ENCODE results near the gene PFDN1.

Gene PFDN1

GRCh38 chr5:140245926-140246325 lies 57.0 kb downstream of the PFDN1 start:
- no peaks in the 10 kb centered on the region for H3K27me3 ChIP-seq (ENCODE audit: control insufficient read depth, low read length)
- H3K9me3 ChIP-seq (ENCODE audit: control insufficient read depth, insufficient read depth, low read length) = no peaks in the 10 kb centered on the region
- no peak overlapping the region for H3K4me3 ChIP-seq (ENCODE audit: low read length)
- TF ChIP-seq CTCF (IDR thresholded peaks at IDR 0.05; ENCODE audit: low read depth, low read length, poor library complexity, severe bottlenecking) = no peak
- no peak for TF ChIP-seq EZH2phosphoT487 (IDR thresholded peaks at IDR 0.05; ENCODE audit: borderline replicate concordance, low read length)
- H3K9me2 ChIP-seq (replicated peaks; ENCODE audit: control insufficient read depth, low read length) = no peaks in the 10 kb centered on the region
- H3K27ac ChIP-seq (ENCODE audit: low read depth, low read length) = no peak overlapping the region
- no peaks in the 10 kb centered on the region for H3F3A ChIP-seq (ENCODE audit: control insufficient read depth, insufficient read depth)
- no peaks in the 10 kb centered on the region for H4K20me1 ChIP-seq (ENCODE audit: control insufficient read depth, insufficient read depth, low read depth, low read length)
- 0 out of 2 replicates have a peak, but pooled peaks cover 3% of the 10 kb centered on the region for H3K79me2 ChIP-seq (ENCODE audit: control insufficient read depth, low read length)
- H3K36me3 ChIP-seq (ENCODE audit: control insufficient read depth, low read length) = peaks cover 21% of the 10 kb centered on the region
- H3K4me1 ChIP-seq (ENCODE audit: control insufficient read depth, low read length) = peaks cover 29% of the 10 kb centered on the region
- peak overlapping the region; percentile 60 for H3K4me2 ChIP-seq (ENCODE audit: low read length)

GRCh38 chr5:140245341-140245740 lies 57.6 kb downstream of the PFDN1 start:
- Histone ChIP-seq H3K4me2 (ENCODE audit: low read length) (peak overlapping the region; percentile 60), H3K79me2 (ENCODE audit: control insufficient read depth, low read length) (0 out of 2 replicates have a peak, but pooled peaks cover 2% of the 10 kb centered on the region), H3F3A (ENCODE audit: control insufficient read depth, insufficient read depth) (no peaks in the 10 kb centered on the region), H3K27ac (ENCODE audit: low read depth, low read length) (peak overlapping the region; percentile 38; the same call in 1 of the 2 replicates), H3K36me3 (ENCODE audit: control insufficient read depth, low read length) (peaks cover 21% of the 10 kb centered on the region), H4K20me1 (ENCODE audit: control insufficient read depth, insufficient read depth, low read depth, low read length) (no peaks in the 10 kb centered on the region), H3K9me3 (ENCODE audit: control insufficient read depth, insufficient read depth, low read length) (no peaks in the 10 kb centered on the region), H3K27me3 (ENCODE audit: control insufficient read depth, low read length) (no peaks in the 10 kb centered on the region), H3K4me3 (ENCODE audit: low read length) (peak overlapping the region; percentile 41), H3K4me1 (ENCODE audit: control insufficient read depth, low read length) (peaks cover 29% of the 10 kb centered on the region), H3K9me2 (replicated peaks; ENCODE audit: control insufficient read depth, low read length) (no peaks in the 10 kb centered on the region)
- TF ChIP-seq CTCF (IDR thresholded peaks at IDR 0.05; ENCODE audit: low read depth, low read length, poor library complexity, severe bottlenecking) = no peak
- TF ChIP-seq EZH2phosphoT487 (IDR thresholded peaks at IDR 0.05; ENCODE audit: borderline replicate concordance, low read length) = no peak

- H4K20me1 ChIP-seq (ENCODE audit: control insufficient read depth, insufficient read depth, low read depth, low read length) = 0 out of 2 replicates have a peak, but pooled peaks cover 1% of the 10 kb centered on the region
- H3F3A ChIP-seq (ENCODE audit: control insufficient read depth, insufficient read depth) = no peaks in the 10 kb centered on the region
- H3K9me2 ChIP-seq (replicated peaks; ENCODE audit: control insufficient read depth, low read length) = no peaks in the 10 kb centered on the region
- no peak overlapping the region for H3K4me3 ChIP-seq (ENCODE audit: low read length)
- H3K27me3 ChIP-seq (ENCODE audit: control insufficient read depth, low read length) = no peaks in the 10 kb centered on the region
- H3K36me3 ChIP-seq (ENCODE audit: control insufficient read depth, low read length) = peaks cover 17% of the 10 kb centered on the region
- H3K27ac ChIP-seq (ENCODE audit: low read depth, low read length) = 0 out of 2 replicates have a peak overlapping the region, but pooled peaks have one; percentile 38
- no peaks in the 10 kb centered on the region for H3K9me3 ChIP-seq (ENCODE audit: control insufficient read depth, insufficient read depth, low read length)
- H3K79me2 ChIP-seq (ENCODE audit: control insufficient read depth, low read length) = no peaks in the 10 kb centered on the region
- H3K4me1 ChIP-seq (ENCODE audit: control insufficient read depth, low read length) = peaks cover 21% of the 10 kb centered on the region
- peak overlapping the region; percentile 60 for H3K4me2 ChIP-seq (ENCODE audit: low read length)
- no peak for TF ChIP-seq EZH2phosphoT487 (IDR thresholded peaks at IDR 0.05; ENCODE audit: borderline replicate concordance, low read length)
- peak; percentile 81 for TF ChIP-seq CTCF (IDR thresholded peaks at IDR 0.05; ENCODE audit: low read depth, low read length, poor library complexity, severe bottlenecking)
These were observed 58.3 kb downstream of the PFDN1 start for GRCh38 chr5:140244525-140245025.
